Ovary (tissue), 3 donors: ENCODE measurements around the gene FFAR4.

Experiments
- CTCF ChIP-seq, 3 donors: fragments of 450-650 bp in 2 of 3; fragments of 200-600 bp in 1 of 3; IDR thresholded peaks; one replicate each; pipeline versions ENCODE4 v1.5.1 to v1.8.0; 2016 to 2022; ENCODE audit warnings: antibody characterized with exemption in 3 of 3, mild to moderate bottlenecking in 1 of 3
- EP300 ChIP-seq: sonication (generic); formaldehyde crosslinking; IDR thresholded peaks from one replicate; pipeline ENCODE4 v1.6.1; 2017; ENCODE audit warnings: antibody characterized with exemption
- donor health status: DM: no; HTN: no; CAD: no.

DNA sequence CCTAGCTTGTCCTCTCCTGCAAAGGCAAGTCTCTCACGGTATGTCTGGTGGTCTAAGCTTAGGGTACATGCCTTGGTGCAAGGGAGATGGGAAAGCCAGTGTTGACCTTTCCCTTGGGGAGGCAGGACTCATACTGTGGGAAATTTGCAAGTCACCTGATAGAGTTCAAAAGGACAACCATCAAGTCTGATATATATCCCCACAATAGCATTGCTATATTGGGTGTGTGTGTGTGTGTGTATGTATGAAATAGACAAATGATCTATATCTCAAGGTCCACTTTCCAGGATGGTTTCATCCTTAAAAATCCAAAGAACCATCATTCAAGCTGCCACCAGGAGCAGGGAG lies 12.2 kb upstream of the FFAR4 start:
- TF ChIP-seq EP300 (no peak), CTCF (IDR thresholded peaks at IDR 0.05) (no peak)
